GM18907 (cell line): ENCODE measurements around the gene ABLIM2.

Experiments
- ATAC-seq: cut with Tn5 transposase; IDR thresholded peaks from one replicate; pipeline ENCODE4 v1.9.1; 2021; ENCODE audit warnings: mild to moderate bottlenecking, moderate library complexity; ENCODE audit not compliant: unreplicated experiment

The ABLIM2 gene

GRCh38 chr4:8176547-8177399 lies 18.2 kb upstream of the ABLIM2 start:
- peak; percentile 81 for ATAC-seq

GRCh38 chr4:8175686-8176085 lies 17.1 kb upstream of the ABLIM2 start:
- no peak for ATAC-seq

- no peak for ATAC-seq
Observed at GRCh38 chr4:8174970-8175369, 16.4 kb upstream of the ABLIM2 start.

GRCh38 chr4:8173492-8174242 lies 15.1 kb upstream of the ABLIM2 start:
- ATAC-seq: no peak

GRCh38 chr4:8171984-8172924 lies 13.6 kb upstream of the ABLIM2 start:
- ATAC-seq: peak; percentile 59

GRCh38 chr4:8171266-8171665 lies 12.7 kb upstream of the ABLIM2 start:
- ATAC-seq: no peak

GRCh38 chr4:8170341-8170740 lies 11.7 kb upstream of the ABLIM2 start:
- no peak for ATAC-seq

GRCh38 chr4:8169763-8170162 lies 11.2 kb upstream of the ABLIM2 start:
- no peak for ATAC-seq

- no peak for ATAC-seq
Observed at GRCh38 chr4:8168832-8169598, 10.4 kb upstream of the ABLIM2 start.

- ATAC-seq: no peak
Observed at GRCh38 chr4:8168232-8168631, 9.6 kb upstream of the ABLIM2 start.

- no peak for ATAC-seq
Observed at GRCh38 chr4:8167815-8168214, 9.2 kb upstream of the ABLIM2 start.

GRCh38 chr4:8167291-8167690 lies 8.7 kb upstream of the ABLIM2 start:
- ATAC-seq: no peak

- ATAC-seq: no peak
Observed at GRCh38 chr4:8165374-8165896, 6.8 kb upstream of the ABLIM2 start.

GRCh38 chr4:8164687-8165086 lies 6.1 kb upstream of the ABLIM2 start:
- ATAC-seq: no peak

- no peak for ATAC-seq
Observed at GRCh38 chr4:8164194-8164565, 5.6 kb upstream of the ABLIM2 start.

- ATAC-seq: no peak
Observed at GRCh38 chr4:8163436-8164193, 5.0 kb upstream of the ABLIM2 start.

GRCh38 chr4:8163026-8163425 lies 4.4 kb upstream of the ABLIM2 start:
- ATAC-seq: no peak

- ATAC-seq: no peak
Observed at GRCh38 chr4:8162625-8163024, 4.0 kb upstream of the ABLIM2 start.

- ATAC-seq: no peak
Observed at GRCh38 chr4:8160572-8160971, 2.0 kb upstream of the ABLIM2 start.

GRCh38 chr4:8160233-8160560 lies 1.6 kb upstream of the ABLIM2 start:
- no peak for ATAC-seq
